ENCODE measurements around the gene LRRK1.

GRCh38 chr15:101027920-101028319 lies 108.8 kb downstream of the LRRK1 start:
- TF ChIP-seq CTCF (IDR thresholded peaks at IDR 0.05) (no peak), POLR2AphosphoS5 (IDR thresholded peaks at IDR 0.05; ENCODE audit: insufficient read depth in 1 of 2, low read depth in 1 of 2) (no peak)
